NCI-H2196 (cell line): ENCODE measurements around the gene ASPA.
"Not testable (repeated sequence)": the region's sequence is repeated elsewhere in the genome, so short reads cannot be mapped to it uniquely, and the experiment has no call there.

Experiments used
- DNase-seq: peaks from one replicate; lab custom pipeline; 2025; ENCODE audit not compliant: unreplicated experiment; lab: John Stamatoyannopoulos, UW

ASPA gene

GRCh38 chr17:3475812-3476610, at the start of gene ASPA:
Gene ASPA (plus strand): TSS chr17:3475997. CDS start chr17:3476160, 163 bp downstream.
- DNase-seq, result no peak

GRCh38 chr17:3433215-3433614, 42.6 kb upstream of the ASPA start:
- DNase-seq, result not testable (repeated sequence)

DNA sequence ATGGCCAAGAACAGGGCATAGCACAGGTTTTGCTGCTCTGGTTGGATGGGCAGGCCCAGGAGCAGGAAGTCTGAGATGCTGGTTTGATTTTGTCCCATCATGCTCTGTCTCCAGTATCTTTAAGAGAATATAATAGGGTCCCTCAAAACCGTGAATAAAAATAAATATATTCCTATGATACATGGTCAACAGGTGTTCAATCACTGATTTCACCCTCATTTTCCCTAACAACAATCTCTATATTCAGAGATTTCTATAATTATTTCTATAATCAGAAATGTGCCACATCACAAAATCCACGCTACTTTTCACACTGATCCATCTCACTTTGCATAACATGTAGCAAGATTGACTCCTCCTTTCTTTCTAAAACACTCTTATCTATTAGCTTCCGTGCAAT, 42.1 kb upstream of the ASPA start, which contains the start of gene OR1E2:
TSS of gene OR1E2 (minus strand) at position 101 of the 400 bp plus-strand sequence. CDS start at position 101, 0 bp downstream.
- DNase-seq, result no peak

DNA sequence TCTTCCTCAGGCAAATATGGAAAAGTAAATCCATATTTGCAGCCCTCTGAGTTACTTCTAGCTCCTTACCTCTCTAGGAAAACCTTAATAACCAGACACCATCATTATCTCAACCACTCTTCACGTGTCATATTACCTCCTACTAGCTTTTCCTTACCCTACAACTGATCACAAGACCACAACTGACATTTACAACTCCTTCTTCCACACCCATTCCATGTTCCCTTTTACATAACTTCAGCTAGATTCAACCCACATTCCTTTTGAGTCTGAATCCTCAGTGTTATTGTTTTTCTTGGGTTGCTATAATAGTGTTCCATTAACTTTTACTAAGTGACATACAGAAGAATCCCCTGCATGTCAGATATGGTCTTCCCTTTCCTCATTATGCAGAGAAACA, 37.4 kb upstream of the ASPA start:
- DNase-seq, result no peak

- no peak for DNase-seq
Observed at GRCh38 chr17:3440451-3440850, 35.3 kb upstream of the ASPA start.

DNA sequence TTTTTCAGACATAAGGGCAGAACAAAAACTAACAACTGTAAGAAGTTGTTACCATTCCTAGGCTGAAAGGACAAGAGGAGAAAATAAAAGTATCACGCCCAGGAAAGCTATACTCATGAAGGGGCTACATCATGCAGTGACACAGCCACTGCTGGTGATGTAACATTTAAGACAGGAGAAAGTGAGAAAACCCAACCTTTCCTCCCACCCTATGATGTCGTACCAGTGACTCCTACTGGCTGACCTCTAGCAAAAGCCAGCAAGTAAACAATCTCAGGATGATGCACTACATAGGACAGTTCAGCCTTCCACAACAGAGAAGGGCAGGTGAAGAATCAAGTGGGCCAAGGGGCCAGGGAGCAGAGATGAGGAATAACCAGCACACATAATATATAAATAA, 28.2 kb upstream of the ASPA start:
- no peak for DNase-seq

DNA sequence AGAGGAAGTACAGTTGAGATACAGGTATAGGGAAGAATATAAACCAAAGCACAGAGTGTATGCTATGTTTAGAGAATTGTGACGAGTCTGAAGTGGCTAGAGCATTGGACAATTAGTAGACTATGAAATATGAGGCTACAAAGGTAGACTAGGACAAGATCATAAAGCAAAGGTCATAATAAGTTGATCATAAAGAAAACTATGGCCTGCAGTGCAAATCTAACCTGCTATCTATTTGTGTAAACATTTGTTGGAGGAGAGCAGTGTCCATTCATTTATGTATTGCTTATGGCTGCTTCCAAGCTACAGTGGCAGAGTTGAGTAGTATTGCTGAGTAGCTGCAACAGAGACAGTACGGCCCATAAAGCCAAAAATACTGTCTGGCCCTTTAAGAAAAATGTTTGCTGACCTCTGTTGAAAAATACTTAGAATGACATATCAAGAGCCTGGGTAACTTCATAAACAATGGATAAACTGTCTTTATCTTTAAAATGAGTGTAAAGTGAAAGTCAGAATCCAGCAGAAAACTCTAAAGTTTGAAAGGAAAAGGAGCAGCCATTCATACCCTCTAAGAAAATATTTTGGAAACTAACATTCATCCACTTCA, 27.6 kb upstream of the ASPA start:
- DNase-seq, result no peak

- DNase-seq, result not testable (repeated sequence)
Observed at GRCh38 chr17:3466355-3466754, 9.4 kb upstream of the ASPA start.

GRCh38 chr17:3469529-3469928, 6.3 kb upstream of the ASPA start:
- no peak for DNase-seq

DNA sequence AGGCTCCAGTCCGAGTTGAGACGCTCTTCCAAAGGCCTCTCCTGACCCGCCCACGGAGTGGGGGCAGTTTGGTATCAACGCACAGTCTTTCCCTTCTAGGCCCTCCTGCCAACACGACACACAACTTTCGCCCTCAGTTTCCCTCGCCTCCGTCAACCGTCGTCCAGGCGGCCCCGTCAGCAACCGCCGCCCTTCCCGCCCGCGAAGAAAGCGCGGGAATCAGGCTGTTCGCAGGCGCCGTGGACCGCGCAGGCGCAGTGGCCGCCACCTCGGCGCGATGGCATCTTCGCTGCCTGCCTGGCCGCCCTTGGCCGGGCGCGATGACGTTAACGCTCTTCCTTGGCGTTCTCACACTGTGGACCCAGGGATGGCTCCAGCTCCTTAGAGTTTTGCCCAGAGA, 4.2 kb upstream of the ASPA start, which contains the start of gene SPATA22:
TSS of gene SPATA22 (minus strand) at position 221 of the 400 bp plus-strand sequence. CDS start 2,494 bp downstream, outside the sequence.
- no peak for DNase-seq

- DNase-seq, result no peak
Observed at GRCh38 chr17:3472137-3472536, 3.7 kb upstream of the ASPA start.

GRCh38 chr17:3474212-3474611, 1.6 kb upstream of the ASPA start:
- no peak for DNase-seq

- no peak for DNase-seq
Observed at GRCh38 chr17:3475251-3475685, 529 bp upstream of the ASPA start.

GRCh38 chr17:3479988-3480387, 4.2 kb downstream of the ASPA start:
- DNase-seq, result no peak

GRCh38 chr17:3482852-3483251, 7.1 kb downstream of the ASPA start:
- DNase-seq, result no peak

DNA sequence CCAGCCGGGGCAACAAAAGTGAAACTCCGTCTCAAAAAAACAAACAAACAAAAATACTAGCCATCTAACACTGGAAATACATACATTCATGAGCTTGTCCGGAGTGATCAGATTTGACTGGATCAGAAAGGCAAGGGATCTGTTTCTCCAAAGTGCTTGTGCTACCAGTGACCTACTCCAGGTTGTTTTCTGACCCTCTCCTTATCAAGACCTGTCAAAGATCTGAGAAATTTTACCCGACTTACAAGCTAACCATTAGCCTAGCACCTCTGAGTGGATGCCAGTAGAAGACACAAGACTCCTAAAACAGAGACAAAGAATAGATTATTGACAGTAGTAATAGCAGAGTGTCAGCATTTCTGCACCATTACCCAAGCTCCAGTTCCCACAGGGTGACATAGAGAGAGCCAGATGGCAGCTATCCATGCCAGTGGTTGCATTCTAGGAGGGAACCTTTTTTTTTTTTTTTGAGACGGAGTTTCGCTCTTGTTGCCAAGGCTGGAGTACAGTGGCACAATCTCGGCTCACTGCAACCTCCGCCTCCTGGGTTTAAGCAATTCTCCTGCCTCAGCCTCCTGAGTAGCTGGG, 9.8 kb downstream of the ASPA start:
- DNase-seq, result no peak

- no peak for DNase-seq
Observed at GRCh38 chr17:3497101-3497500, 21.3 kb downstream of the ASPA start.

DNA sequence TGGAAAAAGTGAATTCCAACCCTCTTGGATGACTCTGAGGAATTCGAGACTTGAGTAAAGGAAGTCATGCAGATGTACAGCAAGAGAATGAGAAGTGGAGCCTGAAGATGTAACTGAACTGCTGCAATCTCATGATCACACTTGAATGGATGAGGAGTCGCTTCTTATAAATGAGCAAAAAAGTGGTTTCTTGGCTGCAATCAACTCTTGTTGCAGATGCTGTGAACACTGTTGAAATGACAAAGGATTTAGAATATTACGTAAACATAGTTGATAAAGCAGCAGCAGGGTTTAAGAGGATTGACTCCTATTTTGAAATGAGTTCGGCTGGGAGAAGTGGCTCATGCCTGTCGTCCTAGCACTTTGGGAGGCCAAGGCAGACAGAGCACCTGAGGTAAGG, 25.5 kb downstream of the ASPA start:
- DNase-seq, result no peak

DNA sequence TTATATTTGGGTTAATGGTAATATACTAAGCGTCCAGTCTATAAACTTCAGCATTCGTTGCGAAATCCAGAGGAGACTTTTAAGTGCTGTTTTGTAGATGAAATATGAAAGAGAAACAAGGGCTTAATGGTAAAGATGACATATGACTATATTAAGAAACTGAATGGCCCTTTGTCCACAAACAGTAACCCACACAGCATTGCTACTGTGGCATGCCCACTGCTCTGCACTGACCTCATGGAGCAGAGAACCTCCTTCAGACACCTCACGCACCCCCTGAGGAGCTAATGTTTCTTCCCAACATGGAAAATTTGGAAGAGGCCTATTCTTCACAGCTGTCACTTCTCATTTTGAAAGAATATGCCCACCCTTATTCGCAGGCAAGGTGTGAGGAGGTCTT, 26.7 kb downstream of the ASPA start:
- DNase-seq, result no peak

GRCh38 chr17:3503285-3503684, 27.5 kb downstream of the ASPA start:
- DNase-seq, result no peak

DNA sequence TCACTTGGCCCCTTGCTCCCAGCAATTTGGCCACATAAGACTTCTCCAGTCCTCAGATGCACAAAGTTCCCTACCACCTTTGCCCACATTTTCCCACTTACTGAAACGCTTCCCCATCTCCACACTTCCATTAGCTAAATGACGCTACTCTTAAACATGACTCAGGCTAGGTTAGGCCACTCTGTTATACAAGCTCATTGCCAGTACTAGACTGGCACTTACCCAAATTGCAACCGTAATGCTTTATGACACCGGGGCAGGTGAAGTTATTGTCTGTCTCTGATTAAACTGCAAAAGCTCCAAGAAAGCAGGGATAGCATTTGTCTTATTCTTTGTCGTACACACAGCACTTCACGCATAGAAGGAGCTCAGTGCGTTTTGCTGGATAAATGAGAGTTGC, 29.2 kb downstream of the ASPA start:
- no peak for DNase-seq

DNA sequence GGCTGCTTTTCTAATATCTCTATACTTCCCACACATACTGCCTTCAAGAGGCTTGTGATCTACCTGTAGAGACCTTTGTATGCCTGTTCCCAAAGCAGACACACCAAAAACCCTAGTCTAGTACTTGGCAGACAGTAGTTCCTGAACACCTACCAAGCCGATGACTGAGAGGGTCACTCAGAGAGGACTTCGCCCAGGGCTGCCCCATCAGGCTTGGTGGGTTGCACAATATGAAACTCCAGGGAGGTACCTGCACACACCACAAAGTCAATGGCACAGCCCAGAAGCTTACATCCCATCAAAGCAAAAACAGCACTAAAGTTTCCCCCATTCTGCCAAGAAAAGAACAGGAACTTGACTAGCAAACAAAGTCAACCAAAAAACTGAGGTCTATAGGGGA, 30.3 kb downstream of the ASPA start:
- DNase-seq, result no peak
